AG10803 (cell line): Measurements from ENCODE around the gene CACNB2.

ENCODE experiments used
- DNase-seq: peaks from one replicate; pipeline ENCODE4 v3.0.0; 2010; ENCODE audit warnings: low read depth
- H3K4me3 ChIP-seq: 2 replicates; pipeline ENCODE4 v1.5.1; 2011; ENCODE audit warnings: mild to moderate bottlenecking, low read length, control low read depth
- CTCF ChIP-seq: conservative IDR thresholded peaks from 2 replicates; pipeline ENCODE4 v1.5.1; 2011; ENCODE audit warnings: mild to moderate bottlenecking, low read length, control low read depth, inconsistent platforms

CACNB2 gene

DNA sequence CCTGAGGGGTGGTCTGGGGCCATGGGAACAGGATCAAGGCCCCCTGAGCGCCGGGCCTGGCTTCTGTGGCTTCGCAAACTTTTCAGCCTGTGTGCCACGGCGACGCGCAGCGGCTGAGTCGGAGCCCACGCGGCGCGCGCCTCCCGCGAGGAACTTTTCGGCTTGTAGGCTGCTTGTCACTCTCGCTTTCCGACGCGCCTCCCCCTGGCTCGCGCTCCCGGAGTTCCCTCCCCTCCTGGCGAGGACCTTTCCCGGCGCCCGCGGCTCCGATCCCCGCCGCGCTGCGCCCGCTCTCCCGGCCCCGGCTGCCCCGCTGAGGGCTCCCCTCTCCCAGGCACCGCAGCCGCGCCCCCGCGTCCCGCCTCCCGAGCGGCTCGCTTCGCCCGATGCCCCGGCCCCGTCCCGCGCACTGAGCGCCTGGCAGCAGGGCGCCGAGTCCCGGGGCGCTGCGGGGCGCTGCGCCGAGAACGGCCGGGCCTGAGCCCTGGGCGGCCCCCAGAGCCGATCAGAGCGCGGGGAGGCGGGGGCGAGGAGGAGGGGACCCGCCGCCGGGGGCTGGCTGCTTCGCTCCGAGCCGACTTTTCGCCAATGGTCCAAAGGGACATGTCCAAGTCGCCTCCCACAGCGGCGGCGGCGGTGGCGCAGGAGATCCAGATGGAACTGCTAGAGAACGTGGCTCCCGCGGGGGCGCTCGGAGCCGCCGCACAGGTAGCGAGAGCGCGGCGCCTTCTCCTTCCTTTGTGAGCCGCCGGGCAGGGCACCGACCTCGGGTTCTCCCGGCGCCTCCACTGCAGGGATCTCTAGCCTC lies at the start of gene CACNB2:
Gene CACNB2 (plus strand): TSS at position 276 of the 808 bp plus-strand sequence.
- peak within 1 kb of the TSS; percentile 63 for H3K4me3 ChIP-seq
- DNase-seq, result peak; percentile 43
- TF ChIP-seq CTCF, result no peak

DNA sequence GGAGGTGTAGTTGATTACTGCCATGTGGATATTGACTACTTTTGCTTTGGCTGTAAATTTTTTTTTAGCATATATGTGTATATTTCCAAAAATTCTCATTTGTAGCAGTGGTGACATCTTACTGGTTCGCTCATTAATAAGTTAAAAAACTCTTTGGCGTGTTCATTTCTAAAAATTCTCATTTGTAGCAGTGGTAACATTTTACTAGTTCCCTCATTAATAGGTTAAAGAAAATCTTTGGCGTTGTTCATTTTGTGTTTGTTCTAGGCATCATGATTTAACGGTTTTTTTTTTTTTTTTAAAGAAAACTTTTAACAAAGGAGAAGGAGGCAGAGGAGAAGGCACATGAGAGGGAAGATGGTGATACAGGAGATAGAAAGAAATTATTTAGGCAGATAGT lies 45.9 kb upstream of the CACNB2 start:
- no peak for DNase-seq
- no peak for TF ChIP-seq CTCF
- H3K4me3 ChIP-seq, result no peak overlapping the region

DNA sequence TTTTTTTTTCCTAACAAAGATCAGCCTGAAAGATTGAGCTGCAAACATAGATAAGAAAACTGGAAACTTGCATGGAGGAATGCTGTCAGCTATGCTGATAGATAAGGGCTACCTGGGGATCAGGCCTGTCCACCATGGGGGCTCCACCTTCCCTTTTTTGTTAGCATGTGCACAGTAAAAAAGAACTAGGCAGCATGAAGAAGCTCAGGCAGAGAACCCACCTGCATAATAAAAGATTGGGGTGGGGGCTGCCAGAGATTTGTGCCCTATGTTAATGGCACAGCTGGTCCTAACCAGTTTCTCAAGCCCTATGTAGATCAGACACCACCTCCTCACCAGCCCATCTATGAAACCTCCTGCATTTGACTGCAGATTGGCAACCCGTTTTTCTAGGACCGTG lies 45.4 kb upstream of the CACNB2 start:
- no peak for TF ChIP-seq CTCF
- DNase-seq, result no peak
- no peak overlapping the region for H3K4me3 ChIP-seq

- no peak for TF ChIP-seq CTCF
Observed at GRCh38 chr10:18097524-18097923, 42.7 kb upstream of the CACNB2 start.

DNA sequence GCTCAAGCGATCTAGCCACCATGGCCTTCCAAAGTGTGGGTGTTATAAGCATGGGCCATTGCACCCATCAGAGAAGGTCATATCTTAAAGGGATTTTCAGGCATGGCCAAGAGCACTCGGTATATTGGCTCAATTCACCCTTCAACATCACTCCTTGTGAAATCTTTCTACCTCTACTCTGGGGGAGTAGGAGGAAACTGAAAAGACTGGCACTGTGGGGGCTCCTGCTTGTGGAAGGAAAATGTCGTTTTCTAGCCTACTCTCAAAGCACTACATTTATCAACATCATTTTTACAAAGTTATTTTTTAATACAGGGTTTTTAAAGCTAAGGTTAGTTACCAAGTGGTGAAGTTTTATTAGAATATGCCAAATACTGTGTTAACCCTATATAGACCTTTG lies 42.0 kb upstream of the CACNB2 start:
- no peak overlapping the region for H3K4me3 ChIP-seq
- DNase-seq, result no peak
- no peak for TF ChIP-seq CTCF

More at GRCh38 chr10:18097524-18097923, 42.7 kb upstream of the CACNB2 start:
- DNase-seq, result no peak
- H3K4me3 ChIP-seq, result no peak overlapping the region

DNA sequence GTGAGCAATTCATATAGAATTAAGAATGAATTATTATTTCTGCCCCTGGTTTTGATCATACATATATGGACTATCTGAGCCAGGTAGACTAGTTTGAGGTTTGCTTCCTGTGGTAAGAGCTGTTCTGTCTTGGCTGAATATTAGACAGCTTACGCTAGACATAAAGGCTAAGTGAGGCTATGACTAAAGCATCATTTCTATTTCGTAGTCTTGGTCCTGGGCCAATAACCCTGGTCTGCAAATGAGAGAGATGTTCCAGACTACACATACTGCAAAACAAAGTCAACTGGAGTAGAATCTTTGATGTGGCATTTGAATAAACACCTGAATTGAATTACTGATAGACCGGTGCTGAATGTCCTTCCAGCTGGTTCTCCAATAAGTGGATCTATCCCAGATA lies 40.8 kb upstream of the CACNB2 start:
- no peak overlapping the region for H3K4me3 ChIP-seq
- DNase-seq, result no peak
- no peak for TF ChIP-seq CTCF

GRCh38 chr10:18100669-18101068 lies 39.6 kb upstream of the CACNB2 start:
- no peak overlapping the region for H3K4me3 ChIP-seq
- DNase-seq, result peak; percentile 11
- TF ChIP-seq CTCF, result no peak
